CD4-positive, alpha-beta T cell treated with Interleukin-6 at 100 ng/mL for 8 hours (primary cell): ENCODE measurements around the gene HOXA11.

Experiments
- DNase-seq: peaks from one replicate; pipeline ENCODE4 v3.0.0-alpha.2; 2020; ENCODE audit warnings: mixed read lengths, low spot score

Gene HOXA11

DNA sequence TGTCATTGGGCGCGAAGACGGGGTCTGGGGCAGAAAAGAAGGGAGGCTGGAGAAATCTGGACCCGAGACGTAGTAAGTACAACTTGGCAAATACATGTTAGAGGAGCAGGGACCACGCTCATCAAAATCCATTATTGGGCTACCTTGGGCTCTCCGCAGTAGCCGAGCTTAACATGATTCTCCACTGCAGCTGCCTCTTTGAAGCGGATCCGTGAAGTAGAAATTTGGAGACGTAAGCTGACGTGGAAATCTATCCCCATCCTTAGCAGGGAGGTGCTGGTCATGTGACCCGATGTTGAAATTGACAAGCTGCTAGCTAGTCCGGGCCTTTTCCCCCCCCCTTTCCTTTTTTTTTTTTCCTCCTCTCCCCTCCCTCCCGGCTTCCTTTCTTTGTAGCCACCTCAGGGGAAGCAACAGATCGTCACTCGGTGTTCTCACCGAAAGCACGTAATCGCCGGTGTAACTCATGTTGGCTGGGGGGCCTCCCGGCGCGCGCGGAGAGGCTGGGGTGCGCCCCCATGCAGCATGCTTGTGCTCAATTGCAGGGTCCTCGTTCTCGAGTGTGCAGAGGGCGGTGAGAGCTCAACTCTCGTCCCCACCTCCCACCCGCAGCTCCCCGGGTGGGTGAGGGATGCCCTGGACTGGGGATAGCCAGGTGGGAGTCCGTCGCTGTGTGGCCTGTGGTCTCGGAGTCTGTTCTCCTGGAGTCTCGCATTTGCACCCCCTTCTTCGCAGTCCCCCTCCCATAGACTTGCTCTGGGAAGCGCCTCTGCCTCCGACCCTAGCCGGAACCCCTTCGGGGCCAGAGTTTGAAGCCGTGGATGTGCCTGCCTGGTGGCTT, at the start of gene HOXA11:
Gene HOXA11 (minus strand): TSS at position 220 of the 841 bp plus-strand sequence. CDS start 88 bp downstream, at position 132.
- DNase-seq, result no peak

- DNase-seq, result no peak
Measured at GRCh38 chr7:27229448-27229847, 44.4 kb upstream of the HOXA11 start.

- no peak for DNase-seq
Measured at GRCh38 chr7:27224983-27225934, 40.2 kb upstream of the HOXA11 start.

DNA sequence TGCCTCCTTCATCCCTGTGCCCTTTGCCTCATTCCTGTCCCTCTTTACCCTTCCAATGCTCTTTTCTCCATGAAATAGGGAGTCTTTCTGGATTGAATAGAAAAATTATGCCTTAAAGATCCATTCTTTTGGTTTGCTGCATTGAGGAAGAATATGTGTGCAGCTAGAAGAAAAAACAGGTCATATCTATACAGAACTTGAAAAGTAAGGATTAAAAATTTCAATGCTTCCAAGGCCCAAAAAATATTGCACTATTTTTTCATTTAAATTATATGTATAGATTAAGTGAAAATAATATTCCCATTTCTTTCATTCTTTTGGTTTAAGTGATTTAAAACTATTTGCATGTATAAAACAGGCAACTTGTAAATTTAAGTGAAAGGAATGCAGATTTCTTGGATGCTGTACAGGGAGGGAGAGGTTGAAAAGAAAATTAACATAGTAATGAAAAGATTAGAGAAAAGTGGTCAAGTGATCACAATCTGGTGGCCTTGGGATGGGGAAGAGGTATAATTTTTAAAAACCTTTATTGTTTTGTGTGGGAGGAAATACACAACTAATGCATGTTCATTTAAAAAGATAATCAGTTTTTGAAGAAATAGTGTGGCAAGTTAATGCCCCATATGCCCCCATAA, 39.0 kb upstream of the HOXA11 start:
- no peak for DNase-seq

- DNase-seq, result no peak
Measured at GRCh38 chr7:27221201-27221797, 36.3 kb upstream of the HOXA11 start.

DNA sequence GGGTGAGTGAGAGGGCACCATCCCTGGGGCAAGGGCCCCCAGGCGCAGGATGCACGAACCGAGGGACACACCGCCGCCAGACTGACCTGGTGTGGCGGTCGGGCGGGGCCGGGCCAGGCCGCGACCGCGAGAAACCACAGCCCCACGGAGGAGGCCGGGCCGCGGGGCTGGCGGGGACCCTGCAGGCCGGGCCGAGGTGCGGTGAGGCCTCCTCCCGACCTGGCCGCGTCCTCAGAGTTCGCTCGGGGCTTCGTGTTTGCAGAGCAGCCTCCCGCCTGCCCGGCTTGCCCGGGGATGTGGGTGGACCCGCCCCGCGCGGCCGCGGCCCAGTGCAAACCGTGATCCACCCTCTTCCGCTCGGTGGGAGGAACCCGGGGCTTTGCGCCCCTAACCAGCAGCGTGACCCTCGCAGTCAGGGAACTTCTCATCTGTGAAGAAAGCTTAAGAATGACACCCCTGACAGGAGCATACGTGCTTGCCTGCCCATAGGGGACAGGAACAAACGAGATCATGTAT, 35.5 kb upstream of the HOXA11 start:
- DNase-seq, result no peak

DNA sequence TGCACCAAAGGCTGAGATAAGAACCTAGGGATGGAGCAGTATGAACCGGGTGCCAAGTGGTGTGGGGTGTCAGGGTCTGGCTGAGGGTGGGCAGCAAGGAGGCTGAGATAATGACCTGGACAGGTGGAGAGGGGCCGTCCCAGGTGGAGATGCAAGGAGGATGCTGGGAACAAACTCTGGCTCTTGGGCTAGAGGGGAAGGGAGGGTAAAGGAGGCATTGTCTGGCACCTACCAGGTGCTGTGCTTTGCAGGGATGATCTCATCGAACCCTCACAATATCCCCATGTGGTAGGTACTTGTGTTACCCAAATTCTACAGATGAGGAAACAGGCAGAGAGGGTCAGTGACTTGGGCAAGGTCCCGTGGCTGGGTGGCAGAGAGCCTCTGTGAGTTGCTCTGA, 34.8 kb upstream of the HOXA11 start:
- DNase-seq, result no peak

DNA sequence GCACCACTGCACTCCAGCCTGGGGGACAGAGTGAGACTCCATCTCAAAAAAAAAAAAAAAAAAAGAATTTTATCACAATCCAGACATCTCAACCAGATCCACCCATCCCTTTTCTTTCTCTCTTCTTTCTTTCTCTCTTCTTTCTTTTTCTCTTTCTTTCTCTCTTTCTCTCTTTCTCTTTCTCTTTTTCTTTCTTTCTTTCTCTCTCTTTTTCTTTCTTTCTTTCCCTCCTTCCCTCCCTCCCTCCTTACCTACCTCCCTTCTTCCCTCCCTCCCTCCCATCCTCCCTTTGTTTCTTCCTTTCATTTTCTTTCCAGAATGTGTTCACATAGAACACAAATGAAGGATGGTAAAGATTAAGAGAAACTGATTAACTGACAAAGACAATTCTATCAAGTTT, 32.9 kb upstream of the HOXA11 start:
- DNase-seq, result no peak

DNA sequence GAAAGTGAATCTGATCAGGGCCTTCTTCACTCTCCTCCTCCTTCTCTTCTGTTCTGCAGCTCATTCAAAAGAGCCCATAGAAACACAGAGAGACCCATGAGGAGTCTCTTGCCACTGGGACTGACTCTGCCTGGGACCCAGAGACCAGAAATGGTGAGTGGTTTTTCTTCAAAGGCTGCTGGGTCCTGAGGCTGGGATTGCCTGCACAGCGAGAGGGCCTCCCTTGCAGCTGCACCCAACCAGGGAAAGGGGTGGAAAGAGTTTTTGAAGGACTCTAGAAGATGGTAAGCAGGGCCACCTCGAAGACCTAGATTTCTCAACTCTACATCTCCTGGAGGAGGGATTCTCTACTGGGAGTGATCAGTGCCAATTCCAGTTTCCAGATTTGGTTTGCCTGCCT, 30.3 kb upstream of the HOXA11 start:
- DNase-seq, result no peak

- DNase-seq, result no peak
Measured at GRCh38 chr7:27214239-27214950, 29.4 kb upstream of the HOXA11 start.

DNA sequence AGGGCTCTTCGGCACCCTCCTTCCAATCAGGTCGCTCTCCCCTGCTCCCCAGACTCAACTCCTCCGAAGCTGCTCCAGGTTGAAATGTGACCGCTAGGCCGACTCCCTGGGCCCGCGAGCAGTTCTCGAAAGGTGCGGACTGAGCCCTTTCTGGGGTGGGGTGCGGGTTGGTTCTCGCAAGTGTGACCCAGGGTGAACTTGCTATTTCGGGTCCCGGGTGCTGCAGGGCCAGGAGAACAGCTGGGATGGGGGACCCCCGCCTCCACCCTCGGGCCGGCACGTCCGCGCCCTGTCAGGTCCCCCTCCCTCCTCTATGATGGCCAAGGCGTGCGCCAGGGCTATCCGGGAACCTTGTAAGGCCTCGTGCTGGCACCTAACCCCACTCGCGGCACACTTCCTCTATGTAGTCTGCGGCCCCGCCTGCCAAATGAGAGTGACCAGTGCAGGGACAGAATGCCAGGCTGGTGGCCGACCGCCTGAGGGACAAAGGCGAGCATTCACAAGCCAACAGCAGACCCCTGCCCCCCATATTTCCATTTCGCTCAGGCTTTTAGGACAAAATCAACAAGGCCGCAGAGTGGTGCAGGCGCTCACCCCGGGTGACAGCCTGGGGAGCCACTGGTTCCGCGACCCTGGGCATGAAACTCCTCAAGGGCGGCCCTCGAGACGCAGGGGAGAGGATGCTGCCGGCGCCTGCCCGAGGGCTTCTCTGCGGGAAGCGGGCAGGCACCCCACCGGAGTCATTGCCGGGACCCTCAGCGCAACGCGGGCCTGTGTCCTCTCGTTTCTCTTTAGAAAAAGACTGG, 28.6 kb upstream of the HOXA11 start:
- DNase-seq, result no peak

DNA sequence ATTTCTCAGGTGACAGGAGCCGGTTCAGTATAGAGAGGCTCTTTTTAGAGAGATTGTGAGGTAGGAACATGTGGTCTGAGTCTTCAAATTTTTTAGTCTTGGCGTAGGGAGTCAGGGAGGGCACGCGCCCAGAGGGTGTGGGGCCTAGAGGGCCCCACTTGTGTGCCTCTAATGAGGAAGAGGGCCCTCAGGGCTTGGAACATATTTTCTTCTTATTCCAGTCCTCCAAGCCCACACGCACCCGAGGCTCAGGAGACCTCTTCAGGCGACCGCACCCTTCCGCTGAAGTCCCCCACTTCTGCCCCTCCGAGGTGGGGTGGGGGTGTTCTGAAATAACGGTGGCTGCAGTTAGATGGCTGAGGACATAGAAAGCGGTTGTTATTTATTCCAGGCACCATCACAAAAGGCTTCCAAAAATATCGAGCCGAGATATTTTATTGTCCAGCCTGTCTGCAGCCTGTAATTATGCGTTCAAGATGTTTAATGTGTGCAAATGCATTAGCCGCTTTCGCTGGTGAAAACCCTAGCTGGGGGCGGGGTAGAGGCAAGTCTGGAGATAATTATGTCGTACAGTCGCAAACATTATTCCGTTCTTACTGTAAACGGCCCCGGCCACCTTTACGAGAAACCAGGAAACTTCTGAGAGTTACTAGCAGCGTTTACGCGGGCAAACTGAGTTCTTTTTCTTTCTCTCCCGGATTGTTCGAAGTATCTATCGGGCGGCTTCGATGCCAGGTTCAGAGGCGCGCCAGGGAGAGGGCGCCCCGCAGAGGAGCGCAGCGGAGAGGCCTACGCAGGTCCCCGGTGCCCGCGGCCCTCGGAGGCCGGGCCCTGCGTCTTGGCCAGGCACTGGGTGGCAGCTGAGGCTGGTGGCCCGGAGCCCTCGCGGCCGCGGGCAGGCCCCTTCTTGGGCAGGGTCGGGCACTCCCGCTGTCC, 27.7 kb upstream of the HOXA11 start:
- no peak for DNase-seq

DNA sequence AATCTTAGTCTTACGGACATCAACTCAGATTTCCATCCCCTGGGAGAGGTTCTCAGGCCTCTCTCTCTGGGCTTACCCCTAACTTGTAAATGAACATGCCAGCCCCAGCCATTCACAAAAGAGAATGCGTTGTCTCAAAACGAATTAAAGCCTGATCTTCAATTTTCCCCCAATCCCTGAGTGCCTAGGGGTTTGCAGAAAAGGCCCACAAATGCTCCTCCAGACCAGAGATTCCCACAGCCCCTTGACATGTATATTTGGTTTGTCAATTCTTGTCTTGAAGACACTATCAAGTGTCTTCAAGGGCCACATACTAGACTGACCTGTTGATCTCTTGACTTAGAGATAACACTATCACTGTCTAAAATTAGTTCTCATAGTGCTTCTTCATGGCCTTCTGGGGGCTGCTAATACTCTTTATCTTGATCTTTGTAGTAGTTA, 26.8 kb upstream of the HOXA11 start:
- DNase-seq, result no peak

- DNase-seq, result no peak
Measured at GRCh38 chr7:27211084-27211446, 26.0 kb upstream of the HOXA11 start.

GRCh38 chr7:27210441-27211083, 25.5 kb upstream of the HOXA11 start:
- no peak for DNase-seq

DNA sequence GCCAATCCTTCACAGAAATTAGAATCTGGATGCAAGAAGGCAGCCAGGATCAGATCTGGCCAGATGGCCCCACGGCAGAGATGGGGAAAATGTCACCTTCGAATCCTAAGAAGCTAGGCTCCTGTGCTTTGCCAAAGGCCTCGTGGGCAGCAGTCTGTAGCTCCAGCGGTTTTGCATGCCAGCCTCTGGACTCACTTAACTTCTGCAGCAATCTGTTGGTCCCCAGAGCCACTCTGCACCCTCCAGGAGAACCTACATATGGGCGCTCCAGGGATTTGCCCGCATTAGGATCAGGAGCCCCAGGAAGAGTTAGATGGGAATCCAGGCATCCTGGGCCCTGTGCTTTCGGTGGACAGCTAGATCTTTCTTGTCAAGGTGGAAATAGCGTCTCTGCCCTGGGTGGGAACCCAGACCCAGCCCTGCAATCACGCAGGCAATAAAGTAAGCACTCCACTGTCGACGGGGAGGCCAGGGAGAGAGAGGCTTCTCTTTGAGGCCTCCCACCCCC, 25.0 kb upstream of the HOXA11 start:
- no peak for DNase-seq

- DNase-seq, result no peak
Measured at GRCh38 chr7:27208998-27209397, 24.0 kb upstream of the HOXA11 start.

- no peak for DNase-seq
Measured at GRCh38 chr7:27207348-27207985, 22.4 kb upstream of the HOXA11 start.
